22Rv1 (cell line): ENCODE results near the gene TBC1D21.

Source experiments
- CTCF ChIP-seq: fragments of 450-650 bp; IDR thresholded peaks from 2 replicates; pipeline ENCODE4 v1.5.1; 2017; ENCODE audit warnings: mild to moderate bottlenecking
- ZFX ChIP-seq: fragments of 450-650 bp; IDR thresholded peaks from 2 replicates; pipeline ENCODE4 v1.6.1; 2017; ENCODE audit warnings: antibody characterized with exemption, borderline replicate concordance

DNA sequence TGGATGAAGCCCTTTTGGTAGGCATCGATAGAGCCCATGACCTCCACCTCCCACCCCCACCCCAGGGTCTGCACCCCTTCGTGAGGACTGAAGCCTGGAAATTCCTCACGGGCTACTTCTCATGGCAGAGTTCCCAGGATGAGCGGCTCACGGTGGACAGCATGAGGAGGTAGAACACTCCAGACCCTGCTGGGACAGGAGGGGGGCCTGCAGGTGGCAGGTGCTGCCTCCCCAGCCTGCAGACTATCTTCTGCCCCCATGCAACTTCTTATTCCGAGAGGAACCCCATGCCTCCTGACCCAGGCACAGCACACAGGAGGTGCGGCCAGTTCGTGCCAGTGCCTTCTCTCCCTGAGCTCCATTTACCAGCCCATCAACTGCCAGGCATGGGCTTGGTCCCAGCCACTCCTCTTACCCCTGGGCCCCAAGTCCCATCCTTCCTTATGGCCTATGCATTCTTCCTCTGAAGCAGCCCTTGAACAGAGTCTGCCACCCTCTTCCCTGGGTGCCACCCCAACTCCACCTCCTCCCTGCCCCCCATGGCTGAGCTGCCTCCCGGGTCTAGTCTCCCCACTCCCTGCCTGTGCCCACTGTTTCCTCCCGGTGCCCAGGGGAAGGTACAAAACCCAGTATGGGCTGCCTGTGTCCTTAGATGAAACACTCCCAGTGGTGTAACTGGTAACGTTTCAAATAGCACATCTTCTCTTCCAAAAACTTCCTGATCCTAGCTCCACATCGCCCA is 8.4 kb downstream of the TBC1D21 start:
- no peak for TF ChIP-seq CTCF
- TF ChIP-seq ZFX = no peak
